Suprapubic skin (tissue), 4 donors: ENCODE measurements around the gene PCGF3. TPM values are rescaled to one million over a fixed set of nuclear protein-coding genes. Genes with fewer than 3 reads are reported as not detected.
"Not testable (repeated sequence)": the region's sequence is repeated elsewhere in the genome, so short reads cannot be mapped to it uniquely, and the experiment has no call there.

Experiments
- DNase-seq, 2 donors: peaks; one replicate each; pipeline ENCODE4 v3.0.0-alpha.2; 2019; ENCODE audit warnings: low spot score in 2 of 2
- H3K27ac ChIP-seq: fragments of 200-600 bp; sonication (generic); one replicate; pipeline ENCODE4 v1.5.1; 2019
- H3K27me3 ChIP-seq: fragments of 200-600 bp; sonication (generic); one replicate; pipeline ENCODE4 v1.5.1; 2019
- H3K36me3 ChIP-seq: fragments of 200-600 bp; sonication (generic); one replicate; pipeline ENCODE4 v1.5.1; 2019
- H3K4me1 ChIP-seq: fragments of 200-600 bp; sonication (generic); one replicate; pipeline ENCODE4 v1.5.1; 2019
- H3K4me3 ChIP-seq: fragments of 200-600 bp; sonication (generic); one replicate; pipeline ENCODE4 v1.5.1; 2019; ENCODE audit warnings: mild to moderate bottlenecking
- H3K9me3 ChIP-seq: fragments of 200-600 bp; sonication (generic); one replicate; pipeline ENCODE4 v1.5.1; 2019
- CTCF ChIP-seq, 2 donors: fragments of 200-600 bp in 1 of 2; fragments of 450-650 bp in 1 of 2; sonication (generic) in 1 of 2; IDR thresholded peaks; one replicate each; pipeline ENCODE4 v1.5.1; 2016 to 2019; ENCODE audit warnings: antibody characterized with exemption in 2 of 2, mild to moderate bottlenecking in 1 of 2, moderate library complexity in 1 of 2
- EP300 ChIP-seq: sonication (generic); formaldehyde crosslinking; IDR thresholded peaks from one replicate; pipeline ENCODE4 v1.6.1; 2017; ENCODE audit warnings: antibody characterized with exemption
- POLR2A ChIP-seq, 2 donors: fragments of 450-650 bp; IDR thresholded peaks; one replicate each; pipeline ENCODE4 v1.6.1; 2017; ENCODE audit warnings: antibody characterized with exemption in 2 of 2, mild to moderate bottlenecking in 2 of 2, moderate library complexity in 2 of 2
- POLR2AphosphoS5 ChIP-seq, 3 donors: sonication (generic); formaldehyde crosslinking; IDR thresholded peaks; one replicate each; pipeline ENCODE4 v1.6.1; 2017; ENCODE audit warnings: antibody characterized with exemption in 3 of 3
- WGBS: methylation state at CpG from one replicate; pipeline ENCODE4 v1.1.5; 2018; 5-methylcytosine and 5-hydroxymethylcytosine counted together
- total RNA-seq, 4 donors: library from RNA; depleted of rRNA; stranded (reverse); fragments of >200 nt; gene quantifications; one replicate each; pipeline ENCODE4 v1.1.0, GENCODE V29; 2016

PCGF3 gene
- total RNA-seq, 4 donors from 2014 or later, result 59.7 to 152 (median 71.2) TPM

- Histone ChIP-seq H3K27ac (peak overlapping the region; percentile 25), H3K4me3 (no peak overlapping the region), H3K9me3 (no peaks in the 10 kb centered on the region), H3K27me3 (no peaks in the 10 kb centered on the region), H3K36me3 (peaks cover 59% of the 10 kb centered on the region), H3K4me1 (peaks cover 24% of the 10 kb centered on the region)
- DNase-seq, result no peak
- WGBS, result 60% methylated on average over 6 of the region's 6 CpGs
- no peak for TF ChIP-seq CTCF (IDR thresholded peaks at IDR 0.05)
- TF ChIP-seq POLR2A (IDR thresholded peaks at IDR 0.05), result no peak
- no peak for TF ChIP-seq EP300
- no peak for TF ChIP-seq POLR2AphosphoS5 (IDR thresholded peaks at IDR 0.05)
Measured at GRCh38 chr4:771464-771863, 65.8 kb downstream of the PCGF3 start.

DNA sequence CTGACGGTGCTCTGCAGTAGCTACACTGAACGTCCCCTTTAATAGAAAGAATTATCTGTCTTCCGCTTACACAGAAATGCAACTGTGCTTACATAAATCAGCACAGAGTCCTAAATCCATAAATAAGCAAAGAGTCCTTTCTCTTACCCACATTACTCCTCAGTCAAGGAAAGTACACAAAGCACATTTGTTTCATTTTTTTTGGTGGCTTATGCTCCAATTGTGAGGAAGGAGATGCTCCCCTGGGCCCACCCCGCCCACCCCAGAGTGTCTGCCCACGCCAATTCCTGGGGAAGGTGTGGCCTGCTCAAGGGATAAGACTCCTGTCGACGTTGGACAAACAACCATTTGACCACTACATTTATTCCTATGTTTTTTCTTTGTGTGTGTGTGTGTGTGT is 66.5 kb downstream of the PCGF3 start:
- whole genome bisulfite sequencing, result 48% methylated on average over 7 of the region's 7 CpGs
- no peaks in the 10 kb centered on the region for H3K9me3 ChIP-seq
- H3K27ac ChIP-seq, result peak overlapping the region; percentile 53
- peaks cover 59% of the 10 kb centered on the region for H3K36me3 ChIP-seq
- H3K27me3 ChIP-seq, result no peaks in the 10 kb centered on the region
- TF ChIP-seq POLR2AphosphoS5 (IDR thresholded peaks at IDR 0.05) (no peak), EP300 (no peak), CTCF (IDR thresholded peaks at IDR 0.05) (no peak)
- no peak for DNase-seq
- peaks cover 24% of the 10 kb centered on the region for H3K4me1 ChIP-seq
- no peak overlapping the region for H3K4me3 ChIP-seq

GRCh38 chr4:772776-773175 is 67.1 kb downstream of the PCGF3 start:
- DNase-seq, result no peak
- WGBS, result 93% methylated on average over 7 of the region's 8 CpGs
- Histone ChIP-seq H3K4me3 (no peak overlapping the region), H3K27me3 (no peaks in the 10 kb centered on the region), H3K4me1 (peaks cover 24% of the 10 kb centered on the region), H3K27ac (peak overlapping the region; percentile 53), H3K36me3 (peaks cover 56% of the 10 kb centered on the region), H3K9me3 (no peaks in the 10 kb centered on the region)
- TF ChIP-seq POLR2AphosphoS5 (IDR thresholded peaks at IDR 0.05) (no peak), POLR2A (IDR thresholded peaks at IDR 0.05) (no peak), CTCF (IDR thresholded peaks at IDR 0.05) (no peak), EP300 (no peak)

- Histone ChIP-seq H3K36me3 (peaks cover 52% of the 10 kb centered on the region), H3K9me3 (no peaks in the 10 kb centered on the region), H3K4me3 (no peak overlapping the region), H3K27me3 (no peaks in the 10 kb centered on the region), H3K4me1 (peaks cover 24% of the 10 kb centered on the region), H3K27ac (peak overlapping the region; percentile 53)
- WGBS, result 75% methylated on average over 3 of the region's 9 CpGs
- no peak for TF ChIP-seq CTCF (IDR thresholded peaks at IDR 0.05)
- TF ChIP-seq POLR2AphosphoS5 (IDR thresholded peaks at IDR 0.05), result no peak
- no peak for TF ChIP-seq POLR2A (IDR thresholded peaks at IDR 0.05)
- TF ChIP-seq EP300, result no peak
- DNase-seq, result no peak
Measured at GRCh38 chr4:773214-773613, 67.6 kb downstream of the PCGF3 start.

DNA sequence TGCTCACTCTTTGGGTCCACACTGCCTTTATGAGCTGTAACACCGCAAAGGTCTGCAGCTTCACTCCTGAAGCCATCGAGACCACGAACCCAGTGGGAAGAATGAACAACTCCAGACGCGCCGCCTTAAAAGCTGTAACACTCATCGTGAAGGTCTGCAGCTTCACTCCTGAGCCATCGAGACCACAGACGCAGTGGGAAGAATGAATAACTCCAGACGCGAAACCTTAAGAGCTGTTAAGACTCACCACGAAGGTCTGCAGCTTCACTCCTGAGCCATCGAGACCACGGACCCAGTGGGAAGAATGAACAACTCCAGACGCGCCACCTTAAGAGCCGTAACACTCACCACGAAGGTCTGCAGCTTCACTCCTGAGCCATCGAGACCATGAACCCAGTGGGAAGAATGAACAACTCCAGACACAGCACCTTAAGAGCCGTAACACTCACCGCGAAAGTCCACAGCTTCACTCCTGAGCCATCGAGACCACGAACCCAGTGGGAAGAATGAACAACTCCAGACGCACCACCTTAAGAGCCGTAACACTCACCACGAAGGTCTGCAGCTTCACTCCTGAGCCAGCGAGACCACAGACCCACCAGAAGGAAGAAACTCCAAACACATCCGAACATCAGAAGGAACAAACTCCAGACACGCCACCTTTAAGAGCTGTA is 68.9 kb downstream of the PCGF3 start:
- not testable (repeated sequence) for H3K27me3 ChIP-seq, H3K9me3 ChIP-seq, H3K27ac ChIP-seq, H3K4me3 ChIP-seq, DNase-seq
- Histone ChIP-seq H3K36me3 (peaks cover 51% of the 10 kb centered on the region), H3K4me1 (peaks cover 32% of the 10 kb centered on the region)
- WGBS, result 92% methylated on average over 30 of the region's 30 CpGs

- not testable (repeated sequence) for H3K27me3 ChIP-seq, H3K9me3 ChIP-seq, H3K4me3 ChIP-seq, DNase-seq, H3K27ac ChIP-seq
- Histone ChIP-seq H3K4me1 (peaks cover 41% of the 10 kb centered on the region), H3K36me3 (peaks cover 42% of the 10 kb centered on the region)
- WGBS, result 93% methylated on average over 2 of the region's 2 CpGs
Measured at GRCh38 chr4:775485-775884, 69.9 kb downstream of the PCGF3 start.
